ENCODE measurements around the gene HDHD2. TPM values are rescaled to one million over a fixed set of nuclear protein-coding genes. Genes with fewer than 3 reads are reported as not detected.

HDHD2 gene
- total and polyA plus RNA-seq, 2 of the 13 experiments (the other 11 are each of a cell fraction or from before 2014, with no cell fraction given): 10.2 to 34.7 TPM

DNA sequence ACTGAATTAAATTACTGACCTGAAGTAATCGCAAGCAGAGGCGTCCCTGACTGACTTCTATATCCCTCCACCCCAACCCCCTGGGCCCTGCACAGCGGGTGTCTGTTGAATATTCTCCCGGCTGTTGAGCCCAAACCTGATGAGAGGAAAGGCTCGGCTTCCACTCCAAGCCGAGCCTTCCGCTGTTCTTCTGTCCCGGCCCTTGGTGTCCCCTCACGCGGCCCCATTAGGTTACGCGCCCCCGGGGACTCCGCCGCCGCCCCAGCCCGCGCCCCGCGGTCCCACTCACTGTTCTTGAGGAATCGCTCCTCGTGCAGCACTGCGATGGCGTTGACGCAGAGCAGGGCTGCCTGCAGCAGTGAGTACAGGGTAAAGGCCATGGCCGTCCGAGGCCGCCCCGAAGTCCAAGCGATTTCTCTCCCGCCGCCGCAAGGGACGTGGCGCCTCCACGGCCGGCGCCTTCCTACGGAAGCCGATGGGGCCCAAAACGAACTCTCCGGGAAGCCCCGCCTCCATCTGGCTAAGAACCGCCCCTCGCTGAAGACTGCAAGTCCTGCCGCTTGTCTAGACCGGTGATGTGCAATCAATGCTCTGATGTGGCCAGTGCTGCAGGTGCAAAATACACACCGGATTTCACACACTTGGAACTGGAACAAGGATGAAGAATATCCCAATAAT lies 25.7 kb upstream of the HDHD2 start, which contains the start of gene IER3IP1 (continued):
- no peak for TF ChIP-seq GLI4 (CRISPR knock-in tag; IDR thresholded peaks at IDR 0.05; ENCODE audit: borderline replicate concordance)
- no peak; the same call in 1 of the 2 replicates for TF ChIP-seq FOXA3 (CRISPR knock-in tag; IDR thresholded peaks at IDR 0.05)
- TF ChIP-seq, protein P1, sequence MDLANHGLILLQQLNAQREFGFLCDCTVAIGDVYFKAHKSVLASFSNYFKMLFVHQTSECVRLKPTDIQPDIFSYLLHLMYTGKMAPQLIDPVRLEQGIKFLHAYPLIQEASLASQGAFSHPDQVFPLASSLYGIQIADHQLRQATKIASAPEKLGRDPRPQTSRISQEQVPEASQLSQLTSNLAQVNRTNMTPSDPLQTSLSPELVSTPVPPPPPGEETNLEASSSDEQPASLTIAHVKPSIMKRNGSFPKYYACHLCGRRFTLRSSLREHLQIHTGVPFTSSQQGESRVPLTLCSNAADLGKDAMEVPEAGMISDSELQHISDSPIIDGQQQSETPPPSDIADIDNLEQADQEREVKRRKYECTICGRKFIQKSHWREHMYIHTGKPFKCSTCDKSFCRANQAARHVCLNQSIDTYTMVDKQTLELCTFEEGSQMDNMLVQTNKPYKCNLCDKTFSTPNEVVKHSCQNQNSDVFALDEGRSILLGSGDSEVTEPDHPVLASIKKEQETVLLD (CRISPR knock-in tag; IDR thresholded peaks at IDR 0.05; ENCODE audit: low read depth): no peak
- TF ChIP-seq RNF2 (conservative IDR thresholded peaks at IDR 0.05; ENCODE audit: low read depth): peak; percentile 74
- TF ChIP-seq, protein P2, sequence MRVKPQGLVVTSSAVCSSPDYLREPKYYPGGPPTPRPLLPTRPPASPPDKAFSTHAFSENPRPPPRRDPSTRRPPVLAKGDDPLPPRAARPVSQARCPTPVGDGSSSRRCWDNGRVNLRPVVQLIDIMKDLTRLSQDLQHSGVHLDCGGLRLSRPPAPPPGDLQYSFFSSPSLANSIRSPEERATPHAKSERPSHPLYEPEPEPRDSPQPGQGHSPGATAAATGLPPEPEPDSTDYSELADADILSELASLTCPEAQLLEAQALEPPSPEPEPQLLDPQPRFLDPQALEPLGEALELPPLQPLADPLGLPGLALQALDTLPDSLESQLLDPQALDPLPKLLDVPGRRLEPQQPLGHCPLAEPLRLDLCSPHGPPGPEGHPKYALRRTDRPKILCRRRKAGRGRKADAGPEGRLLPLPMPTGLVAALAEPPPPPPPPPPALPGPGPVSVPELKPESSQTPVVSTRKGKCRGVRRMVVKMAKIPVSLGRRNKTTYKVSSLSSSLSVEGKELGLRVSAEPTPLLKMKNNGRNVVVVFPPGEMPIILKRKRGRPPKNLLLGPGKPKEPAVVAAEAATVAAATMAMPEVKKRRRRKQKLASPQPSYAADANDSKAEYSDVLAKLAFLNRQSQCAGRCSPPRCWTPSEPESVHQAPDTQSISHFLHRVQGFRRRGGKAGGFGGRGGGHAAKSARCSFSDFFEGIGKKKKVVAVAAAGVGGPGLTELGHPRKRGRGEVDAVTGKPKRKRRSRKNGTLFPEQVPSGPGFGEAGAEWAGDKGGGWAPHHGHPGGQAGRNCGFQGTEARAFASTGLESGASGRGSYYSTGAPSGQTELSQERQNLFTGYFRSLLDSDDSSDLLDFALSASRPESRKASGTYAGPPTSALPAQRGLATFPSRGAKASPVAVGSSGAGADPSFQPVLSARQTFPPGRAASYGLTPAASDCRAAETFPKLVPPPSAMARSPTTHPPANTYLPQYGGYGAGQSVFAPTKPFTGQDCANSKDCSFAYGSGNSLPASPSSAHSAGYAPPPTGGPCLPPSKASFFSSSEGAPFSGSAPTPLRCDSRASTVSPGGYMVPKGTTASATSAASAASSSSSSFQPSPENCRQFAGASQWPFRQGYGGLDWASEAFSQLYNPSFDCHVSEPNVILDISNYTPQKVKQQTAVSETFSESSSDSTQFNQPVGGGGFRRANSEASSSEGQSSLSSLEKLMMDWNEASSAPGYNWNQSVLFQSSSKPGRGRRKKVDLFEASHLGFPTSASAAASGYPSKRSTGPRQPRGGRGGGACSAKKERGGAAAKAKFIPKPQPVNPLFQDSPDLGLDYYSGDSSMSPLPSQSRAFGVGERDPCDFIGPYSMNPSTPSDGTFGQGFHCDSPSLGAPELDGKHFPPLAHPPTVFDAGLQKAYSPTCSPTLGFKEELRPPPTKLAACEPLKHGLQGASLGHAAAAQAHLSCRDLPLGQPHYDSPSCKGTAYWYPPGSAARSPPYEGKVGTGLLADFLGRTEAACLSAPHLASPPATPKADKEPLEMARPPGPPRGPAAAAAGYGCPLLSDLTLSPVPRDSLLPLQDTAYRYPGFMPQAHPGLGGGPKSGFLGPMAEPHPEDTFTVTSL (CRISPR knock-in tag; IDR thresholded peaks at IDR 0.05; ENCODE audit: borderline replicate concordance): no peak
- TF ChIP-seq CBX2 (IDR thresholded peaks at IDR 0.05; ENCODE audit: low read depth, low read length): no peak
- TF ChIP-seq CBX2 (CRISPR knock-in tag; IDR thresholded peaks at IDR 0.05; ENCODE audit: low read depth): peak; percentile 90; the same call in 1 of the 2 replicates
- TF ChIP-seq PCBP1 (IDR thresholded peaks at IDR 0.05; ENCODE audit: borderline replicate concordance, low read depth, low read length): no peak
- TF ChIP-seq ZBTB7A (CRISPR knock-in tag; IDR thresholded peaks at IDR 0.05): no peak
- no peak for TF ChIP-seq ZNF530 (CRISPR knock-in tag; IDR thresholded peaks at IDR 0.05; ENCODE audit: low read depth)
- TF ChIP-seq TOPORS (CRISPR knock-in tag; IDR thresholded peaks at IDR 0.05): no peak; the same call in 1 of the 2 replicates
- TF ChIP-seq YEATS2 (CRISPR knock-in tag; IDR thresholded peaks at IDR 0.05; ENCODE audit: borderline replicate concordance): peak; percentile 90
- TF ChIP-seq, protein P3, sequence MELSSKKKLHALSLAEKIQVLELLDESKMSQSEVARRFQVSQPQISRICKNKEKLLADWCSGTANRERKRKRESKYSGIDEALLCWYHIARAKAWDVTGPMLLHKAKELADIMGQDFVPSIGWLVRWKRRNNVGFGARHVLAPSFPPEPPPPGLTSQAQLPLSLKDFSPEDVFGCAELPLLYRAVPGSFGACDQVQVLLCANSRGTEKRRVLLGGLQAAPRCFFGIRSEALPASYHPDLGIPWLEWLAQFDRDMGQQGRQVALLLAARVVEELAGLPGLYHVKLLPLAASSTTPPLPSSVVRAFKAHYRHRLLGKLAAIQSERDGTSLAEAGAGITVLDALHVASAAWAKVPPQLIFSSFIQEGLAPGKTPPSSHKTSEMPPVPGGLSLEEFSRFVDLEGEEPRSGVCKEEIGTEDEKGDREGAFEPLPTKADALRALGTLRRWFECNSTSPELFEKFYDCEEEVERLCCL (CRISPR knock-in tag; IDR thresholded peaks at IDR 0.05; ENCODE audit: borderline replicate concordance): peak; percentile 67; the same call in 1 of the 2 replicates
- no peak for TF ChIP-seq ZNF839 (CRISPR knock-in tag; IDR thresholded peaks at IDR 0.05; ENCODE audit: borderline replicate concordance)
